Fibroblast of the aortic adventitia (primary cell): ENCODE results near the gene PLEKHA1. TPM values are rescaled to one million over a fixed set of nuclear protein-coding genes. Genes with fewer than 3 reads are reported as not detected.

Experiments
- DNase-seq: peaks from one replicate; pipeline ENCODE4 v3.0.0-alpha.2; 2010; ENCODE audit warnings: low read depth
- H3K4me3 ChIP-seq: 2 replicates; pipeline ENCODE4 v1.5.1; 2011; ENCODE audit warnings: low read depth, mild to moderate bottlenecking, control low read depth, low read length, moderate library complexity
- CTCF ChIP-seq: IDR thresholded peaks from 2 replicates; pipeline ENCODE4 v1.5.1; 2011; ENCODE audit warnings: mild to moderate bottlenecking, low read length, control low read depth, inconsistent platforms; ENCODE audit not compliant: insufficient read depth
- total RNA-seq: library from RNA; depleted of rRNA; stranded (reverse); fragments of >200 nt; gene quantifications from 2 replicates; pipeline ENCODE4 v1.2.3, GENCODE V29; 2012; ENCODE audit warnings: low replicate concordance

Gene PLEKHA1
- total RNA-seq, 1 donor = 29.8 TPM

DNA sequence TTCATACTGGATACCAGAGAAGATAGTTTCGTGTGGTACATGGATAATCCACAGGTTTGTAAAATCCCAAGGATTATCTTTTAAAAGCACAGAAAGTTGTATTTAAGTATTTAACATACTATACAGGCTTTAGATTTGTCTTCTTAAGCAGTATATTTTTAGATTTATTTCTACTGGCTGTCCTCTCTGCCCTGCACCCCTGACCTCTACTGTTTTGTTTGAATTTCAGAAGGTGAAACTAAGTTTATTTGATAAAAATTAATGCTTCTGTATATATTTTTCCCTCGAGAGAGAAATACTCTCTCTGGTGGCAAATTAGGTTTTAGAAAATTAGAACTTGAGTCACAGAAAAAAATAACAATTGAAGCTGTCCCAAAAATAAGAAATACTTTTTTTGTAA, 18.8 kb downstream of the PLEKHA1 start:
- no peak for DNase-seq
- TF ChIP-seq CTCF = no peak

DNA sequence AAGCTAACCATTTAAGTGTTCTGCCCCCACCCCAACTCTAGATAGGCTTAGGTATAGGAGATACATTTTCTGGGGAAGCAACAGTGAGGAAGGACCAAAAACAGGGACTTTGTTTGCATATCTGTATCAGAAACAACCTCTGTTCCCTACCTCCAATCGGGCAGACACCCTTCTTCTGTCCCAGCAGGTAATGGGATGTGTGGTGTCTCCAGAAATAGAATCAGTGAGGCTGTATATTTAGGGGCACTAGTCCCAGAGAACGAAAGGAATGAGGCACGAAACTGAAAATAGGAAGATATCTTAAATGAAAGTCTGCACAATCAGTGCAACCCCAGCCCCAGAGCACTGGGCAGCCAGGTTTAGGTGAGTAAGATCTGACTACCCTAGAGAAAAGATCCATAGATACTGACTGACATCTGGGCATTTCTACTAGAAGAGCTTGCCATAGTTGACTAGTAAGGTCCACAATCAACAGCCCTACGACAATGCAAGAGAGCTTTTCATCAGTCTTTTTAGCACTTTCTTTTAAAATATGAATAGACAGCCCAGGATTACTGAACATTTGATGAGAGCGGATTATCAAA, 28.1 kb downstream of the PLEKHA1 start:
- H3K4me3 ChIP-seq = no peak overlapping the region
- TF ChIP-seq CTCF = no peak
- no peak for DNase-seq

More for the DNA sequence above, 18.8 kb downstream of the PLEKHA1 start:
- no peak overlapping the region for H3K4me3 ChIP-seq

GRCh38 chr10:122404576-122404975, 30.1 kb downstream of the PLEKHA1 start:
- no peak overlapping the region for H3K4me3 ChIP-seq
- DNase-seq = no peak
- TF ChIP-seq CTCF = no peak

GRCh38 chr10:122407375-122408125, 33.0 kb downstream of the PLEKHA1 start:
- no peak for TF ChIP-seq CTCF
- DNase-seq = no peak

GRCh38 chr10:122413327-122413726, 38.8 kb downstream of the PLEKHA1 start:
- TF ChIP-seq CTCF = no peak
- no peak overlapping the region for H3K4me3 ChIP-seq
- DNase-seq = no peak

More at GRCh38 chr10:122407375-122408125, 33.0 kb downstream of the PLEKHA1 start:
- H3K4me3 ChIP-seq = no peak overlapping the region

- no peak overlapping the region for H3K4me3 ChIP-seq
- no peak for TF ChIP-seq CTCF
- peak; percentile 66 for DNase-seq
Measured at GRCh38 chr10:122417667-122418066, 43.2 kb downstream of the PLEKHA1 start.

GRCh38 chr10:122419016-122419415, 44.5 kb downstream of the PLEKHA1 start:
- DNase-seq = no peak
- no peak for TF ChIP-seq CTCF
- no peak overlapping the region for H3K4me3 ChIP-seq
